SH-SY5Y (cell line): Measurements from ENCODE around the gene WDR43.
A peak's percentile ranks its signal among the peaks of the same experiment; 100 is the strongest.

Experiments
- GATA2 ChIP-seq: IDR thresholded peaks from 2 replicates; pipeline ENCODE4 v1.6.1; 2011; ENCODE audit warnings: mild to moderate bottlenecking, low read depth, low read length
- GATA3 ChIP-seq: IDR thresholded peaks from 2 replicates; pipeline ENCODE4 v1.6.1; 2011; ENCODE audit warnings: low read depth, mild to moderate bottlenecking, low read length, moderate library complexity

DNA sequence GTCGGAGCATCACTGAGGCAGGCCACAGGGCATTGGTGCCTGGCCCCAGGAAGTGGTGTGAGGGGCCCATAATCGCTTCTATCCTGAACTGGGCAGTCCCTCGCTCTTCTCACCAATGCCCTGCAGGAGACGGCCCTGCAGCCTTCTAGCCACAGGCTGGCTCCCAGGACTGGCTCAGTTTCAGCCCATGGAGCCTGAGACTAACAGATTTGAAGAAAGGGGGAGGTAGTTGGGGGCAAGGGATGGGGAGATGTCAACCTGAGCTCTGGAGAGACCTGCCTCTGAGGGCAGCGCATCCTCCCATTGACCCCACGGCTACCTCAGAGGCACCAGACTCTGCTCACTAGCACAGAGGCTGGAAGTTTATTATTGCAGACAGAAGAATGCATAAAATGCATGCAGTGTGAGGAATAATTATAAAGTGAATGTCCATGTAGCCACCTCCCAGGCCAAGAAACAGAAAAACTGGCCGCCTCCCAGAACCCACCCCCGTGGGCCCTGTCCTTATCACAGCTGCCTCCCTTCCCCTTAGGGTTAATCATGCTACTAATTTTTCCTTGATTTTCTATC is 88.0 kb downstream of the WDR43 start:
- TF ChIP-seq GATA3 = no peak
- 0 out of 2 replicates have a peak, but pooled peaks have one; percentile 31 for TF ChIP-seq GATA2
